Esophagus squamous epithelium (tissue), 4 donors: ENCODE results near the gene PTPN6.

Experiments used
- POLR2A ChIP-seq, 4 donors: fragments of 450-650 bp; IDR thresholded peaks; one replicate each; pipeline ENCODE4 v1.6.1; 2017; ENCODE audit warnings: antibody characterized with exemption in 4 of 4, mild to moderate bottlenecking in 4 of 4, moderate library complexity in 3 of 4
- TF ChIP-seq, protein P1 (sequence below), 6 experiments: fragments of 450-650 bp in 4 of 6; fragments of 200-600 bp in 2 of 6; sonication (generic) in 2 of 6; IDR thresholded peaks; one replicate each; pipeline ENCODE4 v1.5.1; 2016 to 2019; ENCODE audit warnings: antibody characterized with exemption in 6 of 6, mild to moderate bottlenecking in 4 of 6, moderate library complexity in 4 of 6

DNA sequence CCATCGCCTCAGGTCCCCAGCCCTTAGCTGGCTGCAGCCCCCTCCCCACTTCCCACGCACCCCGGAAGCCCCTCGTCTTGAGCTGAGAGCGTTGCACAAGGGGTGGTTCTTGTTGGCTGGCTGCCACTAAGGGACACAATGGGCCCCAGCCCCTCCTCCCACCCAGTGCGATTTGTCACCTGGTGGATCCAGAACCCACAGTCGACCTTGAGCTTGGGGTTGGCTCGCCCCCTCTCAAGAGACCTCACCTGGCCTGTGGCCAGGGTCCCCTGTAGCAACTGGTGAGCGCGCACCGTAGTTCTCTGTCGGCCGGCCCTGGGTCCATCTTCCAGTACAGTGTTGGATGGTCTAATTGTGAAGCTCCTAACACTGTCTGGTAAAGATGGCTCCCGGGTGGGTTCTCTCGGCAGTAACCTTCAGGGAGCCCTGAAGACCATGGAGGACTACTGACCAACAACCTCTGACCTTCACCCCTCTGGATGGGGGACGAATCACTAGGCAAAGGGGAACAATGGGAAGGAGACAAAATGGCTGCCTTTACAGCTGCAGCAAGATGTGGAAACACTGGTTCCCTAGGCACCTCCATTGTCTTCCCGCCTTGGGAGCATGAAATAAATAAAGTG, 12.7 kb downstream of the PTPN6 start:
- TF ChIP-seq, protein P1, sequence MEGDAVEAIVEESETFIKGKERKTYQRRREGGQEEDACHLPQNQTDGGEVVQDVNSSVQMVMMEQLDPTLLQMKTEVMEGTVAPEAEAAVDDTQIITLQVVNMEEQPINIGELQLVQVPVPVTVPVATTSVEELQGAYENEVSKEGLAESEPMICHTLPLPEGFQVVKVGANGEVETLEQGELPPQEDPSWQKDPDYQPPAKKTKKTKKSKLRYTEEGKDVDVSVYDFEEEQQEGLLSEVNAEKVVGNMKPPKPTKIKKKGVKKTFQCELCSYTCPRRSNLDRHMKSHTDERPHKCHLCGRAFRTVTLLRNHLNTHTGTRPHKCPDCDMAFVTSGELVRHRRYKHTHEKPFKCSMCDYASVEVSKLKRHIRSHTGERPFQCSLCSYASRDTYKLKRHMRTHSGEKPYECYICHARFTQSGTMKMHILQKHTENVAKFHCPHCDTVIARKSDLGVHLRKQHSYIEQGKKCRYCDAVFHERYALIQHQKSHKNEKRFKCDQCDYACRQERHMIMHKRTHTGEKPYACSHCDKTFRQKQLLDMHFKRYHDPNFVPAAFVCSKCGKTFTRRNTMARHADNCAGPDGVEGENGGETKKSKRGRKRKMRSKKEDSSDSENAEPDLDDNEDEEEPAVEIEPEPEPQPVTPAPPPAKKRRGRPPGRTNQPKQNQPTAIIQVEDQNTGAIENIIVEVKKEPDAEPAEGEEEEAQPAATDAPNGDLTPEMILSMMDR (IDR thresholded peaks at IDR 0.05): no peak
- no peak for TF ChIP-seq POLR2A (IDR thresholded peaks at IDR 0.05)
